Measurements from ENCODE around the gene RTP1. TPM values are rescaled to one million over a fixed set of nuclear protein-coding genes. Genes with fewer than 3 reads are reported as not detected.
"Not testable (repeated sequence)": the region's sequence is repeated elsewhere in the genome, so short reads cannot be mapped to it uniquely, and the experiment has no call there.

RTP1 gene
- total and polyA plus RNA-seq, 3 experiments from 2014 or later, result not detected

- ChIA-PET POLR2A (interaction anchor here (0.5 to 0.6 kb wide), 2 partner anchors 568 to 981 kb away, joined by 6 to 10 read pairs; no protein-coding TSS in a partner anchor), CTCF (interaction anchor here (1.6 to 2.7 kb wide), 2 partner anchors 56 to 320 kb away, joined by 8 to 9 read pairs; no protein-coding TSS in a partner anchor)
- no peak for DNase-seq
- no peaks in the 10 kb centered on the region for H3K9me3 Mint-ChIP-seq
- H3K36me3 ChIP-seq (ENCODE audit: insufficient read depth, low read length), result no peaks in the 10 kb centered on the region
- H3K9me3 ChIP-seq (ENCODE audit: low read length), result no peaks in the 10 kb centered on the region
- no peak overlapping the region for H3K4me3 ChIP-seq (ENCODE audit: low read length)
- peak overlapping the region in 1 of 8 donors; percentile 51 for H3K27ac Mint-ChIP-seq
- no peaks in the 10 kb centered on the region for H3K36me3 Mint-ChIP-seq
- H3K27me3 ChIP-seq (ENCODE audit: insufficient read depth, low read length, poor library complexity, severe bottlenecking), result peaks cover 3% of the 10 kb centered on the region
- peaks cover 4% of the 10 kb centered on the region for H3K4me1 ChIP-seq (ENCODE audit: insufficient read depth, low read length)
- H3K4me3 Mint-ChIP-seq, result no peak overlapping the region
- H3K27ac ChIP-seq (ENCODE audit: low read depth, low read length), result no peak overlapping the region
- peaks cover 6 to 11% of the 10 kb centered on the region in 2 donors for H3K27me3 Mint-ChIP-seq
- H3K4me1 Mint-ChIP-seq, result peaks cover 3 to 4% (median 3%) of the 10 kb centered on the region in 3 donors
These were observed 27.9 kb upstream of the RTP1 start for GRCh38 chr3:187169231-187169960.

DNA sequence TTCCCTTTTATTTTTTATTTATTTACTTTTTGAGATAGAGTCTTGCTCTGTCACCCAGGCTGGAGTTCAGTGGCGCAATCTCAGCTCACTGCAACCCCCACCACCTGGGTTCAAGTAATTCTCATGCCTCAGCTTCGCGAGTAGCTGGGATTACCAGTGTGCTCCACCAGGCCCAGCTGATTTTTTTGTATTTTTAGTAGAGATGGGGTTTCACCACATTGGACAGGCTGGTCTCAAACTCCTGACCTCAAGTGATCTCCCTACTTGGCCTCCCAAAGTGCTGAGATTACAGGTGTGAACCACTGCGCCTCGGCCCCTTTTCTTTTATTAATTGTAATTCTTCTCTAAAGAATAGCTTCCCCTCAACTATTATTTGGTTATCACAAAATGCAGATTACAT lies 26.4 kb upstream of the RTP1 start:
- peaks cover 4 to 11% of the 10 kb centered on the region in 2 donors for H3K27me3 Mint-ChIP-seq
- H3K27me3 ChIP-seq (ENCODE audit: insufficient read depth, low read length, poor library complexity, severe bottlenecking); H3K4me3 ChIP-seq (ENCODE audit: low read length); H3K36me3 Mint-ChIP-seq; H3K4me1 Mint-ChIP-seq; H3K9me3 ChIP-seq (ENCODE audit: low read length); H3K4me1 ChIP-seq (ENCODE audit: insufficient read depth, low read length); POLR2A ChIA-PET; H3K27ac Mint-ChIP-seq; H3K4me3 Mint-ChIP-seq; DNase-seq; H3K9me3 Mint-ChIP-seq; H3K36me3 ChIP-seq (ENCODE audit: insufficient read depth, low read length); CTCF ChIA-PET; H3K27ac ChIP-seq (ENCODE audit: low read depth, low read length): not testable (repeated sequence)

DNA sequence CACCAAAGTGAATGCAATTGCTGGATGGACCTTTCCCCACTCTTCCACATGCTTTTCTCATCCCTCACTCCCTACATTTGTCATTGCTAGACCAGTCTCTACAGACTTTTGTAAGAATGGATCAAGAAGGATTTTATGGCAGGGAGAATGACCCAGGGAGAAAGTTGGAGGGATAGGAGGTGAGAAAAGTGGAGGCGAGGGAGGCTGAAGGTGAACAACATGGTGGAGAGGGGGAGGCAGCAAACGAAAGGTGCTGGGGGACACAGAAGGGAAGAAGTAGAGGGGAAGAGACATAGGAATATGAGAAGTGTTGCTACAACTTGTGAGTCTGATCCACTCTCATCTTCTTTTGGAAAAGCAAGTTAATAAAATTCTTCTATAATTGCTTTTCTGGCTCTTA lies 24.4 kb upstream of the RTP1 start:
- Mint-ChIP-seq H3K36me3 (no peaks in the 10 kb centered on the region), H3K9me3 (no peaks in the 10 kb centered on the region), H3K27ac (no peak overlapping the region), H3K4me1 (peaks cover 0 to 4% (median 0%) of the 10 kb centered on the region in 3 donors), H3K4me3 (no peak overlapping the region), H3K27me3 (peaks cover 4 to 20% of the 10 kb centered on the region in 2 donors)
- Histone ChIP-seq H3K27ac (ENCODE audit: low read depth, low read length) (no peak overlapping the region), H3K4me1 (ENCODE audit: insufficient read depth, low read length) (peaks cover 4% of the 10 kb centered on the region), H3K27me3 (ENCODE audit: insufficient read depth, low read length, poor library complexity, severe bottlenecking) (peaks cover 3% of the 10 kb centered on the region), H3K36me3 (ENCODE audit: insufficient read depth, low read length) (no peaks in the 10 kb centered on the region), H3K4me3 (ENCODE audit: low read length) (no peak overlapping the region), H3K9me3 (ENCODE audit: low read length) (no peaks in the 10 kb centered on the region)
- ChIA-PET POLR2A (no interaction called here), CTCF (interaction anchor here (1.5 kb wide), 1 partner anchor 8 kb away, joined by 13 read pairs; no protein-coding TSS in a partner anchor)
- no peak for DNase-seq

- Mint-ChIP-seq H3K27ac (no peak overlapping the region), H3K4me1 (no peaks in the 10 kb centered on the region), H3K9me3 (no peaks in the 10 kb centered on the region), H3K36me3 (peaks cover 0 to 3% (median 0%) of the 10 kb centered on the region in 3 donors), H3K4me3 (no peak overlapping the region), H3K27me3 (peaks cover 15 to 52% of the 10 kb centered on the region in 2 donors)
- ChIA-PET POLR2A (no interaction called here), CTCF (no interaction called here)
- Histone ChIP-seq H3K27ac (ENCODE audit: low read depth, low read length) (no peak overlapping the region), H3K4me1 (ENCODE audit: insufficient read depth, low read length) (no peaks in the 10 kb centered on the region), H3K9me3 (ENCODE audit: low read length) (no peaks in the 10 kb centered on the region), H3K4me3 (ENCODE audit: low read length) (no peak overlapping the region), H3K27me3 (ENCODE audit: insufficient read depth, low read length, poor library complexity, severe bottlenecking) (no peaks in the 10 kb centered on the region), H3K36me3 (ENCODE audit: insufficient read depth, low read length) (no peaks in the 10 kb centered on the region)
- no peak for DNase-seq
These were observed 15.7 kb upstream of the RTP1 start for GRCh38 chr3:187181454-187182170.

DNA sequence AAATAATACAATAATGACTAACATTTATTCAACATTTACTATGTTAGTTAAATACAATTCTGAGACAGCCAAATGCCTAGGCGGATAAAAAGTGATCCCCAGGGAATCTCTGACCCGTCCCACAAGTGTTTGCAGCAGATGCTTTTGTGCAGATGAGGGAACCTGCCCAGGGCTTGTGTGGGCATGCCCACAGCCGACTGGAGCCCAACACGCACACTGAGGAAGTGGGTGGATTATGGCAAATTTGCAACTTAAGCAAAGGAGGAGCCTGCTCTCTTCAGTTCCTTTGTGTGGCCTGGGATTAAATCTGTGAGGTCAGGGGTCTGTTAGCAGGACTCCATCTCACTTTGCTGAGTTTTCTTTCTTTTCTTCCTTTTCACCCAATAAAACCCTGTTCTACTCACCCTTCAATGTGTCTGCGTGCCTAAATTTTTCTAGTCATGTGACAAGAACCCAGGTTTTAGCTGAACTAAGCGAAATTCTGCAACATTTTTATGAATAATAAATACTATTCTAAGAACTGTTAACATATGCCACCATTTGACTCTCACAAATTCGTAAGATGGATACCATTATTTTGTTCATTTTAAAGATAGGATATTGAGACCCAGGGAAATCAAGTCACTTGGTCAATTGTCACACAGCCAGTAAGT lies 13.9 kb upstream of the RTP1 start:
- no peak overlapping the region for H3K27ac Mint-ChIP-seq
- Histone ChIP-seq H3K36me3 (ENCODE audit: insufficient read depth, low read length) (no peaks in the 10 kb centered on the region), H3K4me3 (ENCODE audit: low read length) (no peak overlapping the region), H3K9me3 (ENCODE audit: low read length) (no peaks in the 10 kb centered on the region), H3K27ac (ENCODE audit: low read depth, low read length) (no peak overlapping the region), H3K4me1 (ENCODE audit: insufficient read depth, low read length) (no peaks in the 10 kb centered on the region), H3K27me3 (ENCODE audit: insufficient read depth, low read length, poor library complexity, severe bottlenecking) (no peaks in the 10 kb centered on the region)
- H3K4me1 Mint-ChIP-seq, result no peaks in the 10 kb centered on the region
- H3K36me3 Mint-ChIP-seq, result peaks cover 0 to 3% (median 0%) of the 10 kb centered on the region in 3 donors
- ChIA-PET CTCF (no interaction called here), POLR2A (no interaction called here)
- peaks cover 17 to 48% of the 10 kb centered on the region in 2 donors for H3K27me3 Mint-ChIP-seq
- no peaks in the 10 kb centered on the region for H3K9me3 Mint-ChIP-seq
- H3K4me3 Mint-ChIP-seq, result no peak overlapping the region
- no peak for DNase-seq

GRCh38 chr3:187183903-187184302 lies 13.4 kb upstream of the RTP1 start:
- Mint-ChIP-seq H3K36me3 (peaks cover 0 to 3% (median 0%) of the 10 kb centered on the region in 3 donors), H3K4me3 (no peak overlapping the region), H3K4me1 (peaks cover 0 to 1% (median under 1%) of the 10 kb centered on the region in 3 donors), H3K27me3 (peaks cover 19 to 48% of the 10 kb centered on the region in 2 donors), H3K27ac (no peak overlapping the region), H3K9me3 (no peaks in the 10 kb centered on the region)
- H3K36me3 ChIP-seq (ENCODE audit: insufficient read depth, low read length), result no peaks in the 10 kb centered on the region
- ChIA-PET CTCF (no interaction called here), POLR2A (interaction anchor here (0.7 kb wide), 1 partner anchor 10 kb away, joined by 5 read pairs; no protein-coding TSS in a partner anchor)
- H3K9me3 ChIP-seq (ENCODE audit: low read length), result no peaks in the 10 kb centered on the region
- no peak overlapping the region for H3K27ac ChIP-seq (ENCODE audit: low read depth, low read length)
- no peak overlapping the region for H3K4me3 ChIP-seq (ENCODE audit: low read length)
- DNase-seq, result no peak
- H3K4me1 ChIP-seq (ENCODE audit: insufficient read depth, low read length), result no peaks in the 10 kb centered on the region
- no peaks in the 10 kb centered on the region for H3K27me3 ChIP-seq (ENCODE audit: insufficient read depth, low read length, poor library complexity, severe bottlenecking)

- no peak overlapping the region for H3K4me3 ChIP-seq (ENCODE audit: low read length)
- no peak overlapping the region for H3K27ac ChIP-seq (ENCODE audit: low read depth, low read length)
- H3K27me3 Mint-ChIP-seq, result peaks cover 19 to 52% of the 10 kb centered on the region in 2 donors
- H3K4me3 Mint-ChIP-seq, result no peak overlapping the region
- no peaks in the 10 kb centered on the region for H3K4me1 ChIP-seq (ENCODE audit: insufficient read depth, low read length)
- H3K4me1 Mint-ChIP-seq, result peaks cover 0 to 4% (median 3%) of the 10 kb centered on the region in 3 donors
- H3K27ac Mint-ChIP-seq, result no peak overlapping the region
- ChIA-PET CTCF (no interaction called here), POLR2A (no interaction called here)
- no peaks in the 10 kb centered on the region for H3K9me3 Mint-ChIP-seq
- DNase-seq, result no peak
- no peaks in the 10 kb centered on the region for H3K9me3 ChIP-seq (ENCODE audit: low read length)
- no peaks in the 10 kb centered on the region for H3K36me3 ChIP-seq (ENCODE audit: insufficient read depth, low read length)
- peaks cover 0 to 3% (median 0%) of the 10 kb centered on the region in 3 donors for H3K36me3 Mint-ChIP-seq
- H3K27me3 ChIP-seq (ENCODE audit: insufficient read depth, low read length, poor library complexity, severe bottlenecking), result no peaks in the 10 kb centered on the region
These were observed 11.5 kb upstream of the RTP1 start for GRCh38 chr3:187185759-187186158.

DNA sequence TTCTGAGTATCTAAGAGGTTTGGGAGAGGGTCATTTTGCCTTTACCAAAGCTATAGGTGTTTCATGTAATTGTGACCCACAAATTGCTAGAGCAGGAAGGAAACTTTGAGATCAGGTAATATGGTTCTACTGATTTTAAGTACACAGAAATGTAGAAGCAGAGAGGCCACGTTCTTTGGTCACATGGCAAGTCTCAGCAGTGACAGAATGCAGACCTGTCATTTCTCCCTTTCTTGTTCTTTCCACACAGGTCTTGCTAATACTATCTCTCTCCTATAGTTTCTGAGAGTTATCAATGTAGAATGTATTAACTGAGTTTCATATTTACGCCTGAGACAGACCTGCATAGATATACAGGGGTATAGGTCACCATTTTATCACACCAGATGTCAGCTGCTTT lies 10.9 kb upstream of the RTP1 start:
- ChIA-PET CTCF (no interaction called here), POLR2A (no interaction called here)
- Mint-ChIP-seq H3K9me3 (peaks cover 0 to 1% (median 0%) of the 10 kb centered on the region in 5 donors), H3K4me3 (no peak overlapping the region), H3K27ac (no peak overlapping the region), H3K27me3 (peaks cover 19 to 55% of the 10 kb centered on the region in 2 donors), H3K4me1 (peaks cover 0 to 4% (median 3%) of the 10 kb centered on the region in 3 donors), H3K36me3 (peaks cover 0 to 3% (median 0%) of the 10 kb centered on the region in 3 donors)
- Histone ChIP-seq H3K4me3 (ENCODE audit: low read length) (no peak overlapping the region), H3K4me1 (ENCODE audit: insufficient read depth, low read length) (no peaks in the 10 kb centered on the region), H3K27me3 (ENCODE audit: insufficient read depth, low read length, poor library complexity, severe bottlenecking) (no peaks in the 10 kb centered on the region), H3K27ac (ENCODE audit: low read depth, low read length) (no peak overlapping the region), H3K36me3 (ENCODE audit: insufficient read depth, low read length) (no peaks in the 10 kb centered on the region), H3K9me3 (ENCODE audit: low read length) (no peaks in the 10 kb centered on the region)
- DNase-seq, result no peak

All from CD8-positive, alpha-beta memory T cell (primary cell).